ENCODE results near the gene DNALI1. TPM values are rescaled to one million over a fixed set of nuclear protein-coding genes. Genes with fewer than 3 reads are reported as not detected.

DNALI1 gene
- total and polyA plus RNA-seq, 2 of the 4 experiments (the other 2 are of a cell fraction) = 9.1 to 10.1 TPM

Small RNAs within 50 kb of the gene (microRNA-seq; reads per million reads assigned to microRNA genes)
- not detected for gene AL034379.1 (ENCODE audit: insufficient read depth, insufficient read length)

Small RNAs within 50 kb of the gene (small RNA-seq; reads per million reads assigned to genes)
- gene AL034379.1 = 0 reads per million in 5 experiments

Other genes with a start within 250 kb of the DNALI1 start
- 3.1 and 3.8 TPM in 2 replicates for gene ZC3H12A, start 82.4 kb upstream of the DNALI1 start, total RNA-seq (2012; rRNA removed)
- gene ZC3H12A, start 82.4 kb upstream of the DNALI1 start, polyA plus RNA-seq (2012; rRNA removed) = 14.2 and 15.2 TPM in 2 replicates
- 36.2 and 44.4 TPM in 2 replicates for gene MEAF6, start 42.2 kb upstream of the DNALI1 start, total RNA-seq (2012; rRNA removed)
- gene MEAF6, start 42.2 kb upstream of the DNALI1 start, polyA plus RNA-seq (2012; rRNA removed) = 36.4 and 40.7 TPM in 2 replicates
- 11.3 and 13.9 TPM in 2 replicates for gene SNIP1, start 2.6 kb upstream of the DNALI1 start, total RNA-seq (2012; rRNA removed)
- 6.8 and 7.7 TPM in 2 replicates for gene SNIP1, start 2.6 kb upstream of the DNALI1 start, polyA plus RNA-seq (2012; rRNA removed)
- gene GNL2, start 39.0 kb downstream of the DNALI1 start, total RNA-seq (2012; rRNA removed) = 77.4 and 90.3 TPM in 2 replicates
- 42.9 and 49.4 TPM in 2 replicates for gene GNL2, start 39.0 kb downstream of the DNALI1 start, polyA plus RNA-seq (2012; rRNA removed)
- not detected in 2 replicates for gene RSPO1, start 78.0 kb downstream of the DNALI1 start, total RNA-seq (2012; rRNA removed)
- gene RSPO1, start 78.0 kb downstream of the DNALI1 start, polyA plus RNA-seq (2012; rRNA removed) = not detected in 2 replicates
- gene CDCA8, start 135.6 kb downstream of the DNALI1 start, total RNA-seq (2012; rRNA removed) = 5.9 and 6.1 TPM in 2 replicates
- 25.2 and 25.7 TPM in 2 replicates for gene CDCA8, start 135.6 kb downstream of the DNALI1 start, polyA plus RNA-seq (2012; rRNA removed)
- gene EPHA10, start 208.2 kb downstream of the DNALI1 start, total RNA-seq (2012; rRNA removed) = not detected in 2 replicates
- not detected in 2 replicates for gene EPHA10, start 208.2 kb downstream of the DNALI1 start, polyA plus RNA-seq (2012; rRNA removed)
- 0.28 and 0.54 TPM in 2 replicates for gene MANEAL, start 236.9 kb downstream of the DNALI1 start, total RNA-seq (2012; rRNA removed)
- gene MANEAL, start 236.9 kb downstream of the DNALI1 start, polyA plus RNA-seq (2012; rRNA removed) = 0.46 and 0.55 TPM in 2 replicates

Data from IMR-90 (cell line).